PC-9 (cell line): Measurements from ENCODE around the gene TANC2. TPM values are rescaled to one million over a fixed set of nuclear protein-coding genes. Genes with fewer than 3 reads are reported as not detected.

Experiments
- BruUV-seq: library from RNA; stranded (reverse); fragments of 400-500 nt; replicated peaks from 2 replicates; lab custom pipeline; 2021; lab: Mats Ljungman, UMichigan
- CTCF ChIA-PET: fragments of 300-600 bp; sonication (Branson Sonifier 250); formaldehyde crosslinking; loops from one replicate; lab custom pipeline; 2022; ENCODE audit warnings: antibody characterized with exemption; lab: Charles Lee
- POLR2A ChIA-PET: fragments of 300-600 bp; sonication (Branson Sonifier 250); formaldehyde crosslinking; loops from one replicate; lab custom pipeline; 2022; ENCODE audit warnings: antibody characterized with exemption; ENCODE audit not compliant: unreplicated experiment; lab: Charles Lee
- DNase-seq, 2 experiments: peaks; one replicate each; pipeline versions ENCODE4 v3.0.0 to v3.0.0-alpha.2; 2015 to 2022; ENCODE audit warnings: mixed read lengths in 1 of 2
- H2AFZ ChIP-seq: fragments of 200-600 bp; sonication (generic); 2 replicates; pipeline ENCODE4 v1.8.1; 2017; ENCODE audit warnings: antibody characterized with exemption
- H3F3A ChIP-seq: fragments of 200-600 bp; sonication (generic); 2 replicates; pipeline ENCODE4 v1.8.1; 2017; ENCODE audit warnings: antibody characterized with exemption, mild to moderate bottlenecking, low read depth; ENCODE audit not compliant: insufficient read depth
- H3K27ac ChIP-seq: fragments of 200-600 bp; sonication (generic); 2 replicates; pipeline ENCODE4 v1.6.1; 2016; ENCODE audit warnings: mixed run types
- H3K27me3 ChIP-seq: fragments of 200-600 bp; sonication (generic); 2 replicates; pipeline ENCODE4 v1.6.1; 2016; ENCODE audit warnings: low read depth, mixed run types; ENCODE audit not compliant: insufficient read depth
- H3K36me3 ChIP-seq: fragments of 200-600 bp; sonication (generic); 2 replicates; pipeline ENCODE4 v1.6.1; 2016; ENCODE audit warnings: low read depth, mixed run types
- H3K4me1 ChIP-seq: fragments of 200-600 bp; sonication (generic); replicated peaks from 2 replicates; pipeline ENCODE4 v1.6.1; 2016; ENCODE audit warnings: mixed run types; ENCODE audit not compliant: insufficient read depth
- H3K4me2 ChIP-seq: fragments of 200-600 bp; sonication (generic); 2 replicates; pipeline ENCODE4 v1.6.1; 2017; ENCODE audit warnings: mixed run types
- H3K4me3 ChIP-seq: fragments of 200-600 bp; sonication (generic); 2 replicates; pipeline ENCODE4 v1.6.1; 2016; ENCODE audit warnings: mixed run types
- H3K79me2 ChIP-seq: fragments of 200-600 bp; sonication (generic); 2 replicates; pipeline ENCODE4 v1.6.1; 2017; ENCODE audit warnings: low read depth, mixed run types
- H3K9me2 ChIP-seq: fragments of 200-600 bp; sonication (generic); 2 replicates; pipeline ENCODE4 v1.8.1; 2017; ENCODE audit warnings: mild to moderate bottlenecking; ENCODE audit not compliant: insufficient read depth
- H3K9me3 ChIP-seq: fragments of 200-600 bp; sonication (generic); 2 replicates; pipeline ENCODE4 v1.8.1; 2016; ENCODE audit warnings: low read depth; ENCODE audit not compliant: insufficient read depth
- H4K20me1 ChIP-seq: fragments of 200-600 bp; sonication (generic); 2 replicates; pipeline ENCODE4 v1.8.1; 2017; ENCODE audit not compliant: insufficient read depth
- EZH2 ChIP-seq: fragments of 200-600 bp; sonication (generic); IDR thresholded peaks from 2 replicates; pipeline ENCODE4 v1.8.0; 2017; ENCODE audit warnings: antibody characterized with exemption, low read depth
- intact Hi-C: fragments of 100-400 bp; cut with micrococcal nuclease; formaldehyde crosslinking; loops from one replicate; pipeline ENCODE4 v1.10.0; 2022; ENCODE audit not compliant: unreplicated experiment
- total RNA-seq: library from RNA; stranded (reverse); gene quantifications from 2 replicates; pipeline ENCODE4 v1.2.3, GENCODE V29; 2021
- TF ChIP-seq, protein P1 (sequence below): fragments of 200-600 bp; sonication (generic); conservative IDR thresholded peaks from 2 replicates; pipeline ENCODE4 v1.6.1; 2017; ENCODE audit warnings: mixed run types, antibody characterized with exemption, mild to moderate bottlenecking, moderate library complexity

Gene TANC2
- total RNA-seq, 1 experiment from 2014 or later, result 122 TPM

DNA sequence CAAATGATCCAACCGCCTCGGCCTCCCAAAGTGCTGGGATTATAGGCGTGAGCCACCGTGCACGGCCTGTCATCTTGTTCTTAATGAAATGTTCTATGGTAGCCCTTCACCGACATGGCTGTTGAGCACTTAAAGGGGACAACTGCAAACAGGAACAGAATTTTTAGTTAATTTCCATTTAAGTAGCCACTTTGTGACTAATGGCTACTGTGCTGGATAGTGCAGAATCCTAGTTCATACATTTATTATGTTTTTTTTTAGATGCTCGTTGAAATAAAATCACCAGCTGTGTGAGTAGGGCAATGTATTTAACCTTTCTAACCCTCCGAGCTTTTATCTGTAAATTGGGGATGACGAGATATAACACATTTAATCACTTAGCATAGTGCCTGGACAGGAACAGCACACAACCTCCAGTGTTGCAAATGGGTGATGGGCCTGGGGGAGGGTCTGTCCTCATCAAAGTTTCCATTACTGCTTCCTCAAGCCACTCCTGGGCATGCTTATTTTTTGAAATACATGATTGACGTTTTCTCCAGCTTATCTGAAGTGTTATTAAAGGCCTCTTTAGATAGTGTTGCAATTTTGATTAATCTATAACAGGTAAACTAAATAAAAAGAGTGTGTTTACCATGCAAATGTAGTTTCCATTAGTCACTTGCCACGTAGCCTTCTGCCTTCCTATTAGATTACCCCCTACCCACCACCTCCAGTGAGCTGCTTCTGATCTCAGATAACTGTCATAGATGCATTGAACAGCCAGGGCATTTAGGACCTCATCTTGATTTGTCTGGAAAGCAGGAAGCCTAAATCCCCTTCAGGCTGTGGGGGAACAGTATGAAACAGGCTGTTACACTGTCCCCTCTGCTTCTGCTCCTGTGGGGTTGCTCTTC, 42.5 kb upstream of the TANC2 start:
- H3K9me2 ChIP-seq, result 0 out of 2 replicates have a peak, but pooled peaks cover 6% of the 10 kb centered on the region
- POLR2A ChIA-PET, result interaction anchor here (0.6 to 0.8 kb wide), 2 partner anchors 14 to 691 kb away, joined by 6 to 7 read pairs; no protein-coding TSS in a partner anchor
- DNase-seq, result no peak

DNA sequence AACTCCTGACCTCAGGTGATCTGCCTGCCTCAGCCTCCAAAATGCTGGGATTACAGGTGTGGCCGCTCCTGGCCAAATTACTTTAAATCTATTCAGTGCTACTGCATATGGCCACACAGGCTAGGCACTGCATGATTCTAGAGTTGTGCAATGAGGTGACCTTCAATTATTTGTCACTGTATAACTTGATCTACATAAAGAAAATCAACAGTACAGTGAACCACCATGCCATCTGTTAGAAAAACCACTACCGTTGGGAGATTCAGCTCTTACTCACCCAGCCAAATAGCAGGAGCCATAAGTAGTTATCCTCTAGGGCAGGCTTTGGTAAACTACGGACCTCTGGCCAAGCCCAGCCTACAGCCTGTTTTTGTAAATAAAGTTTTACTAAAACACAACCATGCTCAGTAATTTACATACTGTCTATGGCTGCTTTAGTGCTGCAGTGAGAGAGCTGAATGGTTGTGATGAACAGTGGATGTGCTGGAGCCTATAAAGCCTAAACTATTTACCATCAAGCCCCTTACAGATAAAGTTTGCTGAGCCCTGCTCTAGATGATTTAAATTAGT, 40.7 kb upstream of the TANC2 start:
- intact Hi-C loops, result no loop called here
- Histone ChIP-seq H3K79me2 (no peaks in the 10 kb centered on the region), H3K36me3 (no peaks in the 10 kb centered on the region), H3K9me3 (no peaks in the 10 kb centered on the region), H2AFZ (no peak overlapping the region), H3K4me1 (no peaks in the 10 kb centered on the region), H4K20me1 (no peaks in the 10 kb centered on the region), H3F3A (no peaks in the 10 kb centered on the region), H3K27ac (no peak overlapping the region), H3K4me2 (no peak overlapping the region), H3K4me3 (no peak overlapping the region), H3K9me2 (0 out of 2 replicates have a peak, but pooled peaks cover 6% of the 10 kb centered on the region), H3K27me3 (no peaks in the 10 kb centered on the region)
- DNase-seq, result no peak
- ChIA-PET CTCF (no interaction called here), POLR2A (no interaction called here)
- no peak for TF ChIP-seq EZH2
- TF ChIP-seq, protein P1, sequence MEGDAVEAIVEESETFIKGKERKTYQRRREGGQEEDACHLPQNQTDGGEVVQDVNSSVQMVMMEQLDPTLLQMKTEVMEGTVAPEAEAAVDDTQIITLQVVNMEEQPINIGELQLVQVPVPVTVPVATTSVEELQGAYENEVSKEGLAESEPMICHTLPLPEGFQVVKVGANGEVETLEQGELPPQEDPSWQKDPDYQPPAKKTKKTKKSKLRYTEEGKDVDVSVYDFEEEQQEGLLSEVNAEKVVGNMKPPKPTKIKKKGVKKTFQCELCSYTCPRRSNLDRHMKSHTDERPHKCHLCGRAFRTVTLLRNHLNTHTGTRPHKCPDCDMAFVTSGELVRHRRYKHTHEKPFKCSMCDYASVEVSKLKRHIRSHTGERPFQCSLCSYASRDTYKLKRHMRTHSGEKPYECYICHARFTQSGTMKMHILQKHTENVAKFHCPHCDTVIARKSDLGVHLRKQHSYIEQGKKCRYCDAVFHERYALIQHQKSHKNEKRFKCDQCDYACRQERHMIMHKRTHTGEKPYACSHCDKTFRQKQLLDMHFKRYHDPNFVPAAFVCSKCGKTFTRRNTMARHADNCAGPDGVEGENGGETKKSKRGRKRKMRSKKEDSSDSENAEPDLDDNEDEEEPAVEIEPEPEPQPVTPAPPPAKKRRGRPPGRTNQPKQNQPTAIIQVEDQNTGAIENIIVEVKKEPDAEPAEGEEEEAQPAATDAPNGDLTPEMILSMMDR, result no peak
- no TSS peak for BruUV-seq

More for the DNA sequence above, 42.5 kb upstream of the TANC2 start:
- intact Hi-C loops, result no loop called here
- H3K9me3 ChIP-seq, result no peaks in the 10 kb centered on the region
- H3K36me3 ChIP-seq, result no peaks in the 10 kb centered on the region
- H3F3A ChIP-seq, result no peaks in the 10 kb centered on the region
- no peak overlapping the region for H3K4me2 ChIP-seq
- no peak overlapping the region for H3K4me3 ChIP-seq
- no peak overlapping the region for H3K27ac ChIP-seq
- no peak for TF ChIP-seq EZH2
- TF ChIP-seq, protein P1, result no peak
- CTCF ChIA-PET, result no interaction called here
- H2AFZ ChIP-seq, result no peak overlapping the region
- H4K20me1 ChIP-seq, result no peaks in the 10 kb centered on the region
- no peaks in the 10 kb centered on the region for H3K4me1 ChIP-seq
- no TSS peak for BruUV-seq
- no peaks in the 10 kb centered on the region for H3K27me3 ChIP-seq
- no peaks in the 10 kb centered on the region for H3K79me2 ChIP-seq

DNA sequence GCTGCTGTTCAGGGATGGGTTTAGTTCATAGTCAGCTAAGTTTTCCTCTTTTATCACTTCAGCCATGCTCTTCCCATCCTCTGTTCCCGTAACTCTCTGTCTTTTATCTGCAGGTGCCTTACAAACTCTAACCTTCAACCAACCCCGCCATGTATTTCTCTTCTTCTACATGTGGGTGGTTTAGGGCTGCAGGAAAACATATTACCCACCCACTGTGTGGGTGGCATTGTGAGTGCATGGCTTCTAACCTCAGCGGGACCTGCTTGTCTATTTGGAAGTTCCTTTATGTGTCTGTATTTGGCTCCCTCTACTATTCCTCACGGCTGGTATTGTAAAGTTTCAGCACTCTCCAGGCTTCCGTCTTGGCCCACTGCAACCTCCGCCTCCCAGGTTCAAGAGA, 39.0 kb upstream of the TANC2 start:
- no peaks in the 10 kb centered on the region for H3K36me3 ChIP-seq
- no peaks in the 10 kb centered on the region for H3K27me3 ChIP-seq
- H3K79me2 ChIP-seq, result no peaks in the 10 kb centered on the region
- 0 out of 2 replicates have a peak, but pooled peaks cover 6% of the 10 kb centered on the region for H3K9me2 ChIP-seq
- H3K4me2 ChIP-seq, result no peak overlapping the region
- ChIA-PET POLR2A (no interaction called here), CTCF (no interaction called here)
- H3K9me3 ChIP-seq, result no peaks in the 10 kb centered on the region
- intact Hi-C loops, result no loop called here
- TF ChIP-seq, protein P1, result no peak
- no peak for TF ChIP-seq EZH2
- H2AFZ ChIP-seq, result no peak overlapping the region
- no peaks in the 10 kb centered on the region for H4K20me1 ChIP-seq
- no peak overlapping the region for H3K4me3 ChIP-seq
- BruUV-seq, result no TSS peak
- H3K4me1 ChIP-seq, result no peaks in the 10 kb centered on the region
- H3F3A ChIP-seq, result no peaks in the 10 kb centered on the region
- no peak overlapping the region for H3K27ac ChIP-seq
- no peak for DNase-seq
